ENCODE measurements around the gene FBRSL1.

DNA sequence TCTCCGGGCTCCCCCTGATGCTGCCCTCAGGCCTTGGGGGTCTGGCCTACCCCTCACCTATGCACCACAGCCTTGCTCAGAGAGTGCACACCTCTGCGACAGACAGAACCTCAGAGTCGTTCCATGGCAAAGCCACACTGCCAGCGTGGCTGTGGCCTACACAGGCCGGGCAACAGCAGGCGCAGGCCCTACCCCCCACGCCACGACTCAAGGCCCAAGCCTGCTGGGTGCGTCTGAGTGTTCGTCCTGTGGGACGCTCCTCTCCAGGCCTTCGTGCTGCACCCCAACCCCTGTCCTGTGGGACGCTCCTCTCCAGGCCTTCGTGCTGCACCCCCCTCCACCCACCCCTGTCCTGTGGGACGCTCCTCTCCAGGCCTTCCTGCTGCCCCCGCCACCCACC is 66.3 kb downstream of the FBRSL1 start:
- TF ChIP-seq, protein P1, sequence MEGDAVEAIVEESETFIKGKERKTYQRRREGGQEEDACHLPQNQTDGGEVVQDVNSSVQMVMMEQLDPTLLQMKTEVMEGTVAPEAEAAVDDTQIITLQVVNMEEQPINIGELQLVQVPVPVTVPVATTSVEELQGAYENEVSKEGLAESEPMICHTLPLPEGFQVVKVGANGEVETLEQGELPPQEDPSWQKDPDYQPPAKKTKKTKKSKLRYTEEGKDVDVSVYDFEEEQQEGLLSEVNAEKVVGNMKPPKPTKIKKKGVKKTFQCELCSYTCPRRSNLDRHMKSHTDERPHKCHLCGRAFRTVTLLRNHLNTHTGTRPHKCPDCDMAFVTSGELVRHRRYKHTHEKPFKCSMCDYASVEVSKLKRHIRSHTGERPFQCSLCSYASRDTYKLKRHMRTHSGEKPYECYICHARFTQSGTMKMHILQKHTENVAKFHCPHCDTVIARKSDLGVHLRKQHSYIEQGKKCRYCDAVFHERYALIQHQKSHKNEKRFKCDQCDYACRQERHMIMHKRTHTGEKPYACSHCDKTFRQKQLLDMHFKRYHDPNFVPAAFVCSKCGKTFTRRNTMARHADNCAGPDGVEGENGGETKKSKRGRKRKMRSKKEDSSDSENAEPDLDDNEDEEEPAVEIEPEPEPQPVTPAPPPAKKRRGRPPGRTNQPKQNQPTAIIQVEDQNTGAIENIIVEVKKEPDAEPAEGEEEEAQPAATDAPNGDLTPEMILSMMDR (IDR thresholded peaks at IDR 0.05; ENCODE audit: low read length): no peak
- no peak for TF ChIP-seq EZH2 (optimal IDR thresholded peaks at IDR 0.05; ENCODE audit: low read depth, low read length)
- no peak for TF ChIP-seq EZH2phosphoT487 (IDR thresholded peaks at IDR 0.05; ENCODE audit: low read length)
